Measurements from ENCODE around the gene PHF21B.

GRCh38 chr22:44954149-44954548 lies 55.7 kb downstream of the PHF21B start:
- TF ChIP-seq CTCF (IDR thresholded peaks at IDR 0.05; ENCODE audit: low read length), result no peak
- TF ChIP-seq EZH2 (IDR thresholded peaks at IDR 0.05; ENCODE audit: borderline replicate concordance, low read length), result no peak
